ENCODE data around the gene FGF14.
"Not testable (repeated sequence)": the region's sequence is repeated elsewhere in the genome, so short reads cannot be mapped to it uniquely, and the experiment has no call there.

FGF14 gene

GRCh38 chr13:102122147-102122546 lies 279.7 kb downstream of the FGF14 start:
- DNase-seq, result no peak

GRCh38 chr13:102117175-102117831 lies 284.5 kb downstream of the FGF14 start:
- no peak for DNase-seq

GRCh38 chr13:102103469-102103868 lies 298.4 kb downstream of the FGF14 start:
- DNase-seq, result no peak

DNA sequence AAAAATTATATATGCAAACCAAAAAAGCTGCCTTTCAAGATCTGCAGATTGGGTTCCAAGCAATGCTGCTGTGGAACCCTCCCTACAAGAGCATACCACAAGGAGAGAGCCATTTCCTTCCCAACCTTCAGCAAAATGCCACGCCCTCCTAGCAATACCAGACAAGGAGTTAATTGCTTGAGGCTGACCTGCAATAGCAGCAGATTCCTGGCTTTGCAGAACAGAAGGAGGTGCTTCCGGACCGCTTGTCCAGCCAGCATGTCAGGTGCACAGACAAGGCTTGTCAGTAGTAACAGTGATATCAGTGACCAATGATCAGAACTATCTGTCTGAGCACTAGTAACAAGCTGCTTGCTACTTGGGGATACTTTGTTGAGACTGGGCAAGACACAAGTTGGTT lies 301.6 kb downstream of the FGF14 start:
- no peak for DNase-seq

- no peak for DNase-seq
These were observed 304.1 kb downstream of the FGF14 start for GRCh38 chr13:102097708-102098107.

- not testable (repeated sequence) for DNase-seq
These were observed 308.6 kb downstream of the FGF14 start for GRCh38 chr13:102093288-102093687.

DNA sequence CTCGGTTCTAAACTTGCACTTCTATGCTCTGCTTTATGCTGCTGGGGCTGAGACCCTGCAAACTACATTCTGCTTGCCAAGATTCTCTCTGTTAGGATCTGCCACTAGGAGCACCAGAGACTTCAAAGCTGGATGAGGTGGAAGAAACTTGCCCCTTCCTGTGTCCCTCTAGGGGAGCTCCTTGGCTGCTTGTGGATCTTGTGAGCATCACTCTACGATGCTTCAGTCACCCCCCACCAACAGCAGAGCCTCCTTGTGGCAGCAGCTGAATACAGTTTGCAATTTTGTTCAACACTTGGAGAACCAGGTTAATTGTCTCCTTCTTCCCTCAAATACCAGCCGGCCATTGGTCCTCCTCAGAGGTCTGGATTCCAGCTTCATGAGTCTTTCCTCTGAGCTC lies 310.6 kb downstream of the FGF14 start:
- DNase-seq, result no peak

GRCh38 chr13:102090532-102090931 lies 311.3 kb downstream of the FGF14 start:
- DNase-seq, result no peak

DNA sequence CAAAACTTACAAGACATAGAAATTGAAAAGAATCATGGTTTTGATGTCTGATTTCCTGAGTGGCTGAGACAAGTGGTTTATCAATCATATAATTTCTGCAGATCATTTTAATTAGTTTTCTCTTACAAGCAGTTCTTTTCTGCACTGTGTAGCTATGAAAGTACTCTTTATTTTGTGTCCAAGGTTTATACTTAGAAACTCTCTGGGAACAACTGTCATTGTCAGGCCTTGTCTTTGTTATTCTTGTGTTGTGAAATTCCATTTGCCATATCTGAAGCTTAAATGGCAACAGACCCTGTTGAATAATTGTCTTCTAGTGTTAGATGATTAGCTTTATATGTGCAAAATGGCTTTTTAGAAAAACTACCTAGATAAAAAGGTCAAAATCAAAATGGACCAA lies 312.1 kb downstream of the FGF14 start:
- no peak for DNase-seq

DNA sequence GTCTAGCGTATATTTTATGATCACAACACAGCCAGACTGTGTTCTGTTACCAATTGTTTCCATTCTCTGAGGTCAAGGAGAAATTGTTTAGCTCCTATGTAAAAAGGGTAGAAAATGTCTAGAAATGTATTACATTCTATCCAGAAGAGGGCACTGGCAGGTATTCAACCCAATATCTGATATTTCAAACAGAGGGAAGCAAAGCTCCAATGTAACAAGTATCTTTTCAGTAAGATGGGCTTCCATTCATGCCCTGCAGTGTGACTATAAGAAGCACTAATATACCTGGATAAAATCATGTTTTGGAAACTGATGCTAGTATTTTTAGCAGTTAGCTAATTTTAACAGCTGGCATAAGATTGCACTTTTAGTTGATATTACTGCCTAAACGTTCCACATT lies 312.7 kb downstream of the FGF14 start:
- no peak for DNase-seq

GRCh38 chr13:102073251-102073650 lies 328.6 kb downstream of the FGF14 start:
- DNase-seq, result no peak

GRCh38 chr13:102071711-102072110 lies 330.1 kb downstream of the FGF14 start:
- no peak for DNase-seq

GRCh38 chr13:102068323-102068722 lies 333.5 kb downstream of the FGF14 start:
- DNase-seq, result not testable (repeated sequence)

GRCh38 chr13:102055090-102055779 lies 346.6 kb downstream of the FGF14 start:
- no peak for DNase-seq

GRCh38 chr13:102049853-102050252 lies 352.0 kb downstream of the FGF14 start:
- no peak for DNase-seq

DNA sequence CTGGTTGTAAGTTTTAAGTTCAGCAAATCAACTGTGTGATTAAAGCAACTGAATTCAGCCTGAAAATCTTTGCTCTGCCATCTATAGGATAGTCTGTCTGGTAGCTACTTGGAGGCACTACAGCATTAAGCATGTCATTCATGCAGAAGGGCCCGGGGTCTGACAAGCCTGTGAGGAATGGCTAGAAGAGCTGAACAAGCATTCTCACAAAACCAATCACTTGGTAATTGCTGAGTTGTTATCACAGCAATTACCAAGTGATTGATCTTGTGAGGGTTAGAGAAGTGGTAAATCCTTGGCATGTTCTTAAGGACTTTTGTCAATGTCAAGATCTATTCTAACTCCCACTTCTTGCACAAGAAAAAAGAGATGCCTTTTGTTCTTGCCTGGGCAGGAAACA lies 356.1 kb downstream of the FGF14 start:
- no peak for DNase-seq

DNA sequence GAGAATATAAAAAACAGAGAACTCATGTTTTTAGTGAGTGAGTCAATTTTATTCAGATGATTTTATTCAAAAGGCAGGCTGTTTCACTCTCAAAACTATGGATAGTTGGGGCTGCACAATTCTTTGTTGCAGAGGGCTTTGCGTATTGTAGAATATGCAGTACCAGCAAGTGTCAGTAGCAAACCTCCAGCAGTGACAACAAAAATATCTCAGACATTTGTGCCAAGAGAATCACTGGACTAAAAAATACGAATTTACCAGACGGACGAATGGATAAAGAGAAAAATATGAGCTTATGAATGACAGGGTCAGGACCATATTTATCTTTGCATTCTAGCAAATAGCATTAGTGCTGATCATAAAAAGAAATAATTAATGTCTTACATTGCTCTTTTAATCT lies 359.1 kb downstream of the FGF14 start:
- no peak for DNase-seq

DNA sequence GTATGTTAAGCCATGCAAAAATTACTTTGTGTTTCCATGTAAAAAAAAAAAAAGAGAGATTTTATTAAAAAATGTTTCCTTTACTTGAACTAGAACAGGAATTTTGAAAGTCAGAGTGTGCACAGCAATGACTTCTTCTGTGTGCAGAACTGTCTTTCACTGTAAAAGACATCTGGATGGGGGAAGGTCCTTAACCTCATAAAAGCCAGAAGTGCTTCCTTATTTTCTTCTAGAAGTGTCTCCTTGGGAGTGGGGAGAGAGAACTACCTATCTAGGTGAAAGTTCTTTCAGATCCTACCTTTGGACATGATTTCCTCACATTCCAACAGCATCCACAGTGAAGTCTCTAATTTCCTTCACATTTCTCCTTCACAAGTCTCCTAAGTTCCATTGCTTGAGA lies 360.3 kb downstream of the FGF14 start:
- DNase-seq, result no peak

DNA sequence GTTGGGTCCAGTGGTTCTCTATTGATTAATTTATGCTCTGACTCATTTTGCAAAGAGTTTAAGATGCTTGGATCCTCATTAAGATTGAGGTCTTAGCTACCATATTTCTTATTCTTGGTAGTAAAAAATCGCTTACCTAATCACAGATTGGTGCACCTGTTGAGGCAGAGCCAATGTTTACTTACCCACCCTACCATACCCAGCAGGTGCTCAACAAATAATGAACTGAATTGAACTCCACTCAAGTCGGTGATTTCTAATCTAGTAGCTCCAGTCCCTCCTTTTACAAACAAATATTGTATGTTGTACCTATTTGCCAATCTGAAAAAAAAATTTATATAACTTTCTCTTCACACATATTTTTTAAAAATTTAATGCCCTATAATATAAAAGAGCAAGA lies 361.0 kb downstream of the FGF14 start:
- DNase-seq, result no peak

- DNase-seq, result no peak
These were observed 362.6 kb downstream of the FGF14 start for GRCh38 chr13:102039264-102039663.

GRCh38 chr13:102038787-102039186 lies 363.1 kb downstream of the FGF14 start:
- DNase-seq, result no peak

GRCh38 chr13:102035969-102036368 lies 365.9 kb downstream of the FGF14 start:
- no peak for DNase-seq

DNA sequence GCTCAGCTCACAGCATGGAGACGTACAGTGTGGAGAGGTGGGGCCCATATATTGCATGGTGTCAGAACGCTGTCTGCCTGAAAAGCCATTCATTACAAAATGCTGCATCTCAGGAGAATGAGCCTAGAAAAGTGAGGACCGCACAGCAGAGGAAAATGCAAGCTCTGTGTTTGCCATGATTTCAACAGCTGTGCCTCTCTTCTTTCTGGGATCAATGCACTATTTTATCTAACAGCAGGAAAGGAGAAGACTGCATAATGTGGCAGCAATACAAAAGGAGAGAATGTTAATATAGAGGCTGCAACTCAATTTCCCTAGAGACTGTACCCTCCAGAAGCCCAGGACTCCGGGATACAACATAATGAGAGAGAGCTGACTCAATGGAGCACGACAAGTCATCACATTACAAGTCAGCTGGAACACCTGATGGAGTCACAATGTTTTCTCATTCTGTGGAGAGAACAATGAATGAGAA lies 368.0 kb downstream of the FGF14 start:
- DNase-seq, result no peak

DNA sequence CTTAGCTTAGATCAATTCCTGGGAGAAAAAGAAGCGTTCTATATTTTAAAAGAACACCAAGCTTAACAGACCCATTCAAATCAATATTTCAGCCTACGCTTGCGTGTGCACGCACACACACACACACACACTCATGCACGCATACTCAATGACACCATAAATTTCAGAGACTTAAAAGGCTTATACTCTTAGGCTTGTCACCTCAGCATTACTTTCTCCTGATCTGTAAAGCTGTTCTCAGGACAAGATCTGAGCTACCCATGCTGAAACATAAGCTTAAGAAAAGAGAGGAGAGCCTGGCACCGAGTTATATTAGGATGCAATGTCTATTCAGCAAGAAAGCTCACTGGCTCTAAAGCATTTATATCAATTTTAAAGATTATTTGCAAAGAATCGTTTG lies 368.5 kb downstream of the FGF14 start:
- no peak for DNase-seq

GRCh38 chr13:102028868-102029267 lies 373.0 kb downstream of the FGF14 start:
- DNase-seq, result no peak

Data from inflammatory macrophage treated with lipopolysaccharide for 1 hour (primary cell).